GM12878 (cell line): ENCODE data around the gene GYG1. TPM values are rescaled to one million over a fixed set of nuclear protein-coding genes. Genes with fewer than 3 reads are reported as not detected.

Source experiments
- ATAC-seq: fragments of 200-7000 bp; cut with Tn5 transposase; 3 replicates; pipeline ENCODE4 v1.9.1; 2020; ENCODE audit warnings: mild to moderate bottlenecking, moderate library complexity
- BruUV-seq: library from RNA; stranded (reverse); fragments of 400-500 nt; replicated peaks from 2 replicates; lab custom pipeline; 2021; lab: Mats Ljungman, UMichigan
- CTCF ChIA-PET: fragments of 300-600 bp; sonication (Branson Sonifier 250); formaldehyde crosslinking; extraction: SDS; loops from one replicate; lab custom pipeline; 2021; ENCODE audit warnings: inconsistent platforms; lab: Yijun Ruan, JAX
- POLR2A ChIA-PET: fragments of 350-600 bp; formaldehyde crosslinking; extraction: SDS; loops from one replicate; lab custom pipeline; 2021; ENCODE audit warnings: inconsistent platforms; lab: Charles Lee
- RAD21 ChIA-PET: fragments of 300-600 bp; sonication (Branson Sonifier 250); formaldehyde crosslinking; loops from one replicate; lab custom pipeline; 2023; ENCODE audit warnings: antibody characterized with exemption; ENCODE audit not compliant: unreplicated experiment; lab: Charles Lee
- SMC1A ChIA-PET: fragments of 300-600 bp; sonication (Branson Sonifier 250); formaldehyde crosslinking; loops from one replicate; lab custom pipeline; 2023; ENCODE audit not compliant: unreplicated experiment, uncharacterized antibody; lab: Charles Lee
- DNase-seq: peaks from one replicate; pipeline ENCODE4 v3.0.0-alpha.2; 2011; ENCODE audit warnings: low read depth, low spot score
- FAIRE-seq: peaks from 3 replicates; lab custom pipeline; 2011; peaks lifted over from hg19 to GRCh38; lab: Jason Lieb, UNC
- H2AFZ ChIP-seq: 2 replicates; pipeline ENCODE4 v1.6.0; 2011; ENCODE audit warnings: low read depth, low read length, control low read depth; ENCODE audit not compliant: control insufficient read depth
- H3K27ac ChIP-seq: 2 replicates; pipeline ENCODE4 v1.5.1; 2011; ENCODE audit warnings: control low read depth; ENCODE audit not compliant: control insufficient read depth, insufficient read depth
- H3K27me3 ChIP-seq, 2 experiments: replicated peaks in 1 of 2; 2 replicates each; pipeline versions ENCODE4 v1.6.0 to v1.6.1; 2011; ENCODE audit warnings: low read length in 1 of 2; ENCODE audit not compliant: control insufficient read depth in 2 of 2, insufficient read depth in 2 of 2
- H3K36me3 ChIP-seq, 2 experiments: 2 replicates each; pipeline ENCODE4 v1.5.1; 2011; ENCODE audit warnings: low read length in 1 of 2; ENCODE audit not compliant: control insufficient read depth in 2 of 2, insufficient read depth in 2 of 2
- H3K4me1 ChIP-seq: 2 replicates; pipeline ENCODE4 v1.6.1; 2011; ENCODE audit warnings: mild to moderate bottlenecking, low read length, moderate library complexity, mixed read lengths; ENCODE audit not compliant: control insufficient read depth, insufficient read depth
- H3K4me2 ChIP-seq: 2 replicates; pipeline ENCODE4 v1.6.0; 2011; ENCODE audit warnings: control low read depth; ENCODE audit not compliant: control insufficient read depth, insufficient read depth
- H3K4me3 ChIP-seq: fragments of 200-600 bp; sonication (generic); 2 replicates; pipeline ENCODE4 v1.5.1; 2016
- H3K79me2 ChIP-seq: 2 replicates; pipeline ENCODE4 v1.6.0; 2011; ENCODE audit warnings: low read length; ENCODE audit not compliant: control insufficient read depth, insufficient read depth
- H3K9ac ChIP-seq: 2 replicates; pipeline ENCODE4 v1.8.0; 2011; ENCODE audit warnings: low read length, control low read depth, mixed read lengths; ENCODE audit not compliant: control insufficient read depth, insufficient read depth
- H3K9me3 ChIP-seq: replicated peaks from 3 replicates; pipeline ENCODE4 v1.5.1; 2011; ENCODE audit warnings: mild to moderate bottlenecking, low read length; ENCODE audit not compliant: control insufficient read depth, insufficient read depth
- H4K20me1 ChIP-seq: 2 replicates; pipeline ENCODE4 v1.6.0; 2011; ENCODE audit not compliant: control insufficient read depth, insufficient read depth
- E2F4 ChIP-seq: IDR thresholded peaks from 2 replicates; pipeline ENCODE4 v1.6.1; 2012; ENCODE audit warnings: low read depth, low read length, improper control_type of control experiment
- NR2F1 ChIP-seq: fragments of 450-650 bp; conservative IDR thresholded peaks from 2 replicates; pipeline ENCODE4 v1.6.1; 2017; ENCODE audit warnings: mild to moderate bottlenecking
- RBBP5 ChIP-seq: fragments of 200-600 bp; sonication (generic); conservative IDR thresholded peaks from 2 replicates; pipeline ENCODE4 v1.6.1; 2016
- RCOR1 ChIP-seq: conservative IDR thresholded peaks from 2 replicates; pipeline ENCODE4 v1.6.1; 2012; ENCODE audit warnings: low read depth, low read length, improper control_type of control experiment
- RELB ChIP-seq: fragments of 450-650 bp; IDR thresholded peaks from 2 replicates; pipeline ENCODE4 v1.6.1; 2017; ENCODE audit warnings: low read depth, mild to moderate bottlenecking, moderate library complexity
- SMARCA5 ChIP-seq: fragments of 450-650 bp; IDR thresholded peaks from 2 replicates; pipeline ENCODE4 v1.6.1; 2017; ENCODE audit warnings: mild to moderate bottlenecking
- TCF12 ChIP-seq: IDR thresholded peaks from 2 replicates; pipeline ENCODE4 v1.6.1; 2011; ENCODE audit warnings: low read depth, mild to moderate bottlenecking, low read length
- TCF7 ChIP-seq: IDR thresholded peaks from 2 replicates; pipeline ENCODE4 v1.6.1; 2014; ENCODE audit warnings: antibody characterized with exemption, borderline replicate concordance
- ZBTB11 ChIP-seq: fragments of 450-650 bp; formaldehyde crosslinking; IDR thresholded peaks from 2 replicates; pipeline ENCODE4 v1.5.0; 2022; ENCODE audit warnings: mild to moderate bottlenecking, missing genetic modification characterization
- ZBTB40 ChIP-seq: fragments of 450-650 bp; IDR thresholded peaks from 2 replicates; pipeline ENCODE4 v1.6.1; 2016; ENCODE audit warnings: mild to moderate bottlenecking, moderate library complexity, borderline replicate concordance
- ZNF217 ChIP-seq: fragments of 450-650 bp; IDR thresholded peaks from 2 replicates; pipeline ENCODE4 v1.6.1; 2017; ENCODE audit warnings: antibody characterized with exemption, mild to moderate bottlenecking
- ZNF24 ChIP-seq: fragments of 450-650 bp; IDR thresholded peaks from 2 replicates; pipeline ENCODE4 v1.6.1; 2017; ENCODE audit warnings: antibody characterized with exemption, mild to moderate bottlenecking
- ZNF622 ChIP-seq: fragments of 450-650 bp; IDR thresholded peaks from 2 replicates; pipeline ENCODE4 v1.6.1; 2017; ENCODE audit warnings: mild to moderate bottlenecking, inconsistent platforms
- WGBS: methylation state at CpG from one replicate; pipeline ENCODE4 v1.1.6; 2016; ENCODE audit warnings: low lambda C conversion rate; ENCODE audit not compliant: insufficient replicate concordance, insufficient coverage; ENCODE audit errors: missing lambda C conversion rate; 5-methylcytosine and 5-hydroxymethylcytosine counted together
- in situ Hi-C: fragments of 300-500 bp; cut with MboI; formaldehyde crosslinking; loops from 9 replicates; pipeline ENCODE4 v1.14.3; 2018; ENCODE audit warnings: mixed read lengths
- intact Hi-C: fragments of 100-400 bp; cut with micrococcal nuclease; formaldehyde crosslinking; loops from one replicate; pipeline ENCODE4 v1.14.2; 2022; ENCODE audit not compliant: unreplicated experiment
- polyA plus RNA-seq, 11 experiments: library from polyadenylated mRNA; depleted of rRNA in 4 of 11; unstranded in 6 of 11; stranded (reverse) in 5 of 11; fragments of >200 nt; fragmentation: Nextera tagmentation in 4 of 11; fragmentation: Illumina TruSeq in 1 of 11; extraction: Ambion mirVana in 4 of 11; extraction: Trizol in 1 of 11; gene quantifications; 1 replicate in 1 of 11; 2 replicates in 10 of 11; pipeline versions ENCODE4 v1.2.1 to v1.2.3, GENCODE V29; 2011 to 2016; ENCODE audit warnings: inconsistent platforms in 2 of 11, missing spikeins in 2 of 11, low read depth in 1 of 11
- total RNA-seq, 4 experiments: library from RNA; depleted of rRNA in 3 of 4; stranded (reverse); fragments of >200 nt in 3 of 4; fragmentation: Illumina TruSeq in 1 of 4; extraction: Trizol in 1 of 4; gene quantifications; 2 replicates each; pipeline versions ENCODE4 v1.2.1 to v1.2.3, GENCODE V29; 2013 to 2021

GYG1 gene
- total and polyA plus RNA-seq, 10 of the 15 experiments (the other 5 are each of a cell fraction or from before 2014, with no cell fraction given): 11.8 to 38.9 (median 22.9) TPM

GRCh38 chr3:149058198-149058597 lies 66.9 kb downstream of the GYG1 start:
- Histone ChIP-seq H3K4me2 (peak overlapping the region; percentile 23; the same call in 1 of the 2 replicates), H3K9me3 (peaks cover 2% of the 10 kb centered on the region; the same call in 1 of the 3 replicates), H2AFZ (no peak overlapping the region), H4K20me1 (no peaks in the 10 kb centered on the region), H3K4me1 (peaks cover 15% of the 10 kb centered on the region), H3K9ac (no peak overlapping the region), H3K4me3 (no peak overlapping the region), H3K79me2 (no peaks in the 10 kb centered on the region), H3K27ac (peak overlapping the region; percentile 43), H3K36me3 (peaks cover 6 to 23% of the 10 kb centered on the region in 2 experiments), H3K27me3 (no peaks in the 10 kb centered on the region)
- in situ Hi-C loops (no loop called here), intact Hi-C loops (no loop called here)
- ChIA-PET POLR2A (no interaction called here), RAD21 (no interaction called here), CTCF (no interaction called here), SMC1A (interaction anchor here (1.2 to 1.7 kb wide), 2 partner anchors 14 to 95 kb away, joined by 4 to 5 read pairs; no protein-coding TSS in a partner anchor)
- 92% methylated on average over 1 of the region's 1 CpG for WGBS
- no peak for DNase-seq
- FAIRE-seq: peak; percentile 7
- no TSS peak for BruUV-seq
- ATAC-seq: no peak
- TF ChIP-seq ZBTB11 (CRISPR knock-in tag) (no peak), ZNF622 (no peak), RELB (no peak), TCF12 (no peak), RBBP5 (no peak), SMARCA5 (no peak), ZNF217 (no peak), ZNF24 (no peak), NR2F1 (no peak), RCOR1 (no peak), TCF7 (no peak), ZBTB40 (no peak), E2F4 (no peak)
